Spleen (tissue), 7 donors: ENCODE measurements around the gene MAG.

Experiments used
- CTCF ChIP-seq, 11 experiments: fragments of 200-600 bp in 7 of 11; fragments of 450-650 bp in 4 of 11; sonication (generic) in 4 of 11; IDR thresholded peaks in 8 of 11; conservative IDR thresholded peaks in 3 of 11; 1 replicate in 7 of 11; 2 replicates in 4 of 11; pipeline versions ENCODE4 v1.4.0 to v1.8.0; 2016 to 2021; ENCODE audit warnings: antibody characterized with exemption in 11 of 11, inconsistent platforms in 4 of 11, mild to moderate bottlenecking in 1 of 11
- POLR2AphosphoS5 ChIP-seq, 3 donors: sonication (generic); formaldehyde crosslinking; IDR thresholded peaks; one replicate each; pipeline ENCODE4 v1.5.1; 2017; ENCODE audit warnings: antibody characterized with exemption in 3 of 3
- donor health status: DM: no; HTN: no; CAD: no; lungs with moderate emphysema.
- donor health status: DM: no; HTN: no; CAD: no.
- donor health status: DM: no; HTN: no; CAD: no.

DNA sequence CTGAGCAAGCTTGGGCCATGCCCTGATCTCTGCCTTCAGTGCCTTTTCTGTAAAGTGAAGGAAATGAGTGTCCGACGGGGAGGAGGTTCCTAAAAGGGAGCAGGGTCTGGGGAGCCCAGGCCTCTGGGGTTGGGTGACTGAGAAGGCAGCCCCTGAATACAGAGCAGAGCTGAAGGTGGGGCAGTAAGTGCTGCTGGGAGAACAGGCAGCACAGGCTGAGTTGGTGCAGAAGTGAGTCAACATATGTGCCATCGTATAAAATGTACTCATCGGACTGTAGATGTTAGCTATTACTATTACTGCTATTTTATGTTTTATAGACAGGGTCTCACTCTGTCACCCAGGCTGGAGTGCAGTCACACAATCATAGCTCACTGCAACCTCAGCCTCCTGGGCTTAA is 10.7 kb upstream of the MAG start:
- TF ChIP-seq CTCF (IDR thresholded peaks at IDR 0.05 in 8 of 11, conservative IDR thresholded peaks at IDR 0.05 in 3 of 11), result no peak
- TF ChIP-seq POLR2AphosphoS5 (IDR thresholded peaks at IDR 0.05), result no peak
